IPS DF 4.7 (cell line): Measurements from ENCODE around the gene ZDHHC11.
"Not testable (repeated sequence)": the region's sequence is repeated elsewhere in the genome, so short reads cannot be mapped to it uniquely, and the experiment has no call there.

Source experiments
- DNase-seq: peaks from one replicate; pipeline ENCODE4 v3.0.0-alpha.2; 2013; ENCODE audit warnings: low spot score; ENCODE audit errors: extremely low read depth

The ZDHHC11 gene

DNA sequence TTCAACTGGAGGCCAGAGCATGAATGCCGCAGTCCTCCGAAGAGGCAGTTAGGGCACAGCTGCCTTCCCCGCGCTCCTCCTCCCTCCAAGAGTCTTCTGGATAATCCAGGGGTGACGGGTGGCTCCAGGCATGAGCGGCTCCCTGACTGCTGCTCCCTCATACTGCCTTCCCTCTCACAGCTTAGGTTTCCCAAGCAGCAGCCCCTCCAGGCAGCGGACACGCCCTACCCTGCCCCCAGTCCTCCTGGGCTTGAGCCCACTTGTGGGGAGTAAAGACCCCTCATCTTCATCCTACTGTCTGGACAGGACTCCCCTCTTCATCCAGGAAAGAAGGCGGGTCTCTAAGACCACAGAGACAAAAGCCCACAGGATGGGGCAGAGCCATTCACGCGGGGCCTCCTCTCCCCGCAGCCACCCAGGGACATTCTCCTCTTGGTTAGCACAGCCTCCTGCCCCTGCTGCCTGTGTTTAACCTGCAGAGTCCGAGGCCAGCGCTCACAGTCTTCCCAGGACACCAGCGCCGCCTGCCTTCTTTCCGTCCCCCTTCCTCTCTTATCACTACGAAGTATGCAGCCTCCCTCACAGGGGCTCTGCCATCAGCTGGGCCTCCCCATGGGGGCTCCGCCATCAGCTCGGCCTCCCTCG, 5.6 kb downstream of the ZDHHC11 start:
- DNase-seq = not testable (repeated sequence)

DNA sequence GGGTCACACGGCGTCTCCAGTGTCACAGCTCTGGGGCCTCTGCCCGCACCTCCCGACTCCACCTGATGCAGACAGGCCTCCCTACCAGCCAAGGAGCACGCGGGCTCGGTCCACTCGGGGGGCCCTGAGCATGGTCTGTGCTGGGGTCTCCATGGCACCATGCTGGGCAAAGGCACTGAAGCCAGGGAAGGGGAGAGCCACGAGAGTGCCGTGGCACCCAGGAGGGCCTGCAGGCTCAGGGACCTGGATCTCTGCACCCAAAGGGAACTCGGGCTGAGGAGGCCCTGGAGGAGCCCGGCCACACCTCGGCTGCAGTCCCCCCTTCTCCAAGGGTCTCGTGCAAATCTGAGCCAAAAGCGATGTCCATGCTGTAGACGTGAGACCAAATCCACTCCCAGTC, 6.4 kb downstream of the ZDHHC11 start:
- not testable (repeated sequence) for DNase-seq

DNA sequence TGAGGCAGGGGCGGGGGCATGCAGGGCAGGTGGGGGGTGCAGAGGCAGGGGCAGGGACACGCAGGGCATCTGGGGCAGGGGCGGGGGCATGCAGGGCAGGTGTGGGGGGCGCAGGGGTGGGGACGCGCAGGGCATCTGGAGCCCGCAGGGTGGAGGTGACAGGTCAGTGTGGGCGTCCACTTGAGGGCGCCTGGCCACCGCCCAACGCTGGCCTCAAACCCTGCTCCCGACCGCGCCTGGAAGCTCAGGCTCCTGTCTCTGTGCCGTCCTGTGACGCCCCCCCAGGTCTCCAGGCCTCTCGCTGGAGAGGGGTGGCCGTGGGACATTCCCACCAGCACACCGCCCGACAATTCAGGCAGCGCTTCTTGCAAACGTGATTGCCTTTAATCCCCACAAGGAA, 6.9 kb downstream of the ZDHHC11 start:
- DNase-seq = not testable (repeated sequence)

DNA sequence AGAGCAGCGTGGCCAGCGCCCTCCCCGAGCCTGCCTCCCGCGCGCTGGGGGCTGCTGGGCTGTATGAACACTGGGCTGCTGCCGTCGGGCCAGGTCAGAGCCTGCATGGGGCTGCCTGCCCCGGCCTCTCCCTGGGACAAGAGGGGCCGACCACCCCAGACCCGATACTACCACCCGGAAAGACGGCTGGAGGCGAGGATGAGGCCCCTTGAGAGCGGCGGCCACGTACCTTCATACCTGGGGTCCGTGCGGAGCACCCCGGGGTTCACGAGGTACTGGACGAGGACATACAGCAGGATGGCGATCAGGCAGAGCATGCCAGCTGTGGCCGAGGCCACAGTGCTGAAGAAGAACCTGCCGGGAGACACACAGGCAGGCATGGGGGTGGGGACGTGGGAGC, 7.4 kb downstream of the ZDHHC11 start:
- not testable (repeated sequence) for DNase-seq

DNA sequence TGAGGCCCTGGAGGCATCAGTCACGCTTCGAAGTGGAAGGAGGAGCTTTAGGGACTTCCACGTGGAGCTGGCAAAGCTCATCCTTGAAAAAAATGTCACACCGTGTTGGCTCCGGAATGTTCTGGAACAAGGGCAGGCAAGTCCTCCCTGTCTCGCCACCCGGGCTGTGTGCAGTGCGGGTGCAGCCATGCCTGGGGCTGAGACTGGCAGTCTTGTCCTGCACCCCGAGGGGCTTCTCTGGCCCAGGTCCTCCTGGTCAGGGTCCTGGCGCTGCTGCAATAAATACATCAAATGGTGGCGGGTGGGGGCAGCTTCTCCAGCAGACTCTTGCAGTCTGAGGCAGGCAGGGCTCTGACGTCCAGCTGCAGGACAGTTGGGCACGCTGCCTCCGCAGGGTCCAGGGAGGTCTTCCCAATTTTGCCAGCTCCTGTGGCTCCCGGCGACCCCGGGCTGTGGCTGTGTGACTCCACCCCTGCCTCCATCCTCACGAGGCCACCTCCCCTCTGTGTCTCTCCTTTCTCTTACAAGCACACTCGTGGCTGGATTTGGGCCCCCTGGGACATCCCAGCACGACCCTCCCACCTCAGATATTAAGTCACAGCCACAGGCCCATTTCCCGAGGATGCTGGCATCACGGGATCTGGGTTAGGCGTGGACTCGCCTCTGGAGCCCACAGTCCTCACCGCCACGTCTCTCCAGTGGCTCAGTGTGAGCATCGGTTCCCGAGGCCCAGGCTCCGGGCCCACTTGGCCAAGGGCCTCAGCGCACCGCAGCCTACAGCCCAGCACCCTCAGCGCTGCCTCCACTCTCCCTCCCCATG, 8.2 kb downstream of the ZDHHC11 start:
- not testable (repeated sequence) for DNase-seq

DNA sequence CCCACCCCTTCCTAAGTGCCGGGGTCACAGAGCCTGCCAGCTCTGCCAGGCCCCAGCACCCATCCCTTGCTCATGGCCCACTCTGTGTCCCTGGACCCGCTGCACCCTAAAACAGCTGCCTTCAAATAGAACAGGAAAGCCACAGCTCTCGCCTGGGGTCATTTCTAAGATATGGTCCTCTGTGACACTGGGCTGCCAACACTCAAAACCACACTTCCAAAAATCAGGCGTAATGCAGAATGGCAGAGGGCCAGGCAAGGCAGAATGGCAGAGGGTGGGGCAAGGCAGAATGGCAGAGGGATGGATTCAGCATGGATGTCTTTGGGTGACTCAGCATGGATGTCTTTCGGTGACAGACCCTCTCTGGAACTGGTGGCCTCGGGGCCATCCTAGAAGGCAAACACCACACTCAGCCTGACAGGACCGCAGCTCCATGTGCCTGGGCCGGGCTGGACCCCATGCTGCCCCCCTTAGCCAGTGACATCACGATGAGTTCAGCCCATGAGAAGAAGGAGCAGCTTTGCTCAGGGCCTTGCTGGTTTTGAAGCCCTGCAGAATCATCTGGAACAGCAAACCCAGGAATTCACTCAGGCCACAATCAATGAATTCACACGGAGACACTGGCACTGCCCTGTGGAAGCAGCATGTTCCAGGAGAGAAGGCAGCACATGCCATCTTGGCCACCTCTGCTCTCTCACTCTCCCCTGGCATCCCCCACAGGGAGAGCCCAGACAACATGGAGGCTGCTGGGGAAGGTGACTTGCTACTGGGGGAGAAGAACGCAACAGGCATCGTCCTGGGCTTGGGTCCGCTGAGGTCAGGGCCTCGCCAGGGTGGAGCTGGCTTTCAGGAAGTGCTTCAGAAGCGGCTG, 9.0 kb downstream of the ZDHHC11 start:
- not testable (repeated sequence) for DNase-seq

DNA sequence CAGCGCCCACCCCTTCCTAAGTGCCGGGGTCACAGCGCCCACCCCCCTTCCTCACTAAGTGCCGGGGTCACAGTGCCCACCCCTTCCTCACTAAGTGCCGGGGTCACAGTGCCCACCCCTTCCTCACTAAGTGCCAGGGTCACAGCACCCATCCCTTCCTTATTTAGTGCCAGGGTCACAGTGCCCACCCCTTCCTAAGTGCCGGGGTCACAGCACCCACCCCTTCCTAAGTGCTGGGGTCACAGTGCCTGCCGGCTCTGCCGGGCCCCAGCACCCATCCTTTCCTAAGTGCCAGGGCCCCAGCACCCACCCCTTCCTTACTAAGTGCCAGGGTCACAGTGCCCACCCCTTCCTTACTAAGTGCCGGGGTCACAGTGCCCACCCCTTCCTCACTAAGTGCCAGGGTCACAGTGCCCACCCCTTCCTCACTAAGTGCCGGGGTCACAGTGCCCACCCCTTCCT, 9.8 kb downstream of the ZDHHC11 start:
- DNase-seq = not testable (repeated sequence)

DNA sequence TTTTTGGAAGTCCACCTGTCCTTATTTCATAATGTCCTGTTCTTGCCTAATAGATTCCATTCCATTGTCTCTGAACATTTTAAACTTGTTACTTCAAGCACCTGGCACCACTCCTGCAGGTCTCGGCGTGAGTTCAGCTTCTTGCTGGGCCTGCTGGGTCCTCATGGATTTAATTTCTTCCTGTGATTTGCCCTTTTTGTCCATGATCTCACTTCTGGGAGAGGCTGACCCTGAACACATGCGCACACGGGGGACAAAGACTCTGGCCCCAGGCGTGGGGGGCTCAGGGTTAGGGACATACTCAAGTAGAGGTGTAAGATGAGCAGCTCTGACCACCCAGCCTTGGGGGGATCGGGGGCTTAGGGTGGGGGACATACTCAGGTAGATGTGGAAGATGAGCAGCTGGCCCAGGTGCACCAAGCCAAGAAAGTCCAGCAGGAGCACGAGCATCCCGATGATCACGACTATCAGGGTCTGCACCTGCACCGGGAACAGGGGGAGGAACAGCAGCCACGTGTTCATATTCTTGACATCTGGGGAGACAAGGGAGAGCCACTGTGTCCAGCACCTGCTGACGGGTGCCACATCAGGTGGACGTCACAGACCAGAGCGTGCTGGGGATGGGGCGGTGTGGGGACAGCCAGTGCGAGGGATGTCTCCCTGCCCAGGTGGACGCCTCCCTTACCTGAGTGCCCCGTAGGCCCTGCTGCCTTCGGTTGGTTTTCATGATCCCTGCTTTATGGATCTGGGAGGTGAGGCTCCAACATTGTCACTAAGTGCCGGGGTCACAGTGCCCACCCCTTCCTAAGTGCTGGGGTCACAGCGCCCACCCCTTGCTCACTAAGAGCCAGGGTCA, 10.4 kb downstream of the ZDHHC11 start:
- not testable (repeated sequence) for DNase-seq

DNA sequence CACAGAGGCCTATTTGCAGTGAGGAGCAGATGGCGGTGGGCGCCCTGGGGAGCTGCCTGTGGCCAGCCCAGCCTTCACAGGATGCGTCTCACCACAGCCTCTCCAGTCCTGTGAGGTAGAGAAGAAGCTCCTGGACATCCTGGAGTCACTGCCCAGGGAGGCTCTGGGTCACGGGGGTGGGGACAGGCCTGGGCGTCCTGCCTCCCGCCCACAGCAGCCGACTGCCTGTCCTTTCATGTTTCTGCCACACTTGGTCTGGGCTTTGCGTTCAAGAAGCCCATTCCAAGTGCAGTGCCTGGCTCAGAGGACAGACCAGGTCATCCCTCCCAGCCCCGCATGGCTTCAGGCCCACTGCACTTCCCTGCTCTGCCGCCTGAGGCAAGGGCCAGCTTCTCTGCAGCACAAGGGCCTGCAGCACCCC, 12.3 kb downstream of the ZDHHC11 start:
- not testable (repeated sequence) for DNase-seq

DNA sequence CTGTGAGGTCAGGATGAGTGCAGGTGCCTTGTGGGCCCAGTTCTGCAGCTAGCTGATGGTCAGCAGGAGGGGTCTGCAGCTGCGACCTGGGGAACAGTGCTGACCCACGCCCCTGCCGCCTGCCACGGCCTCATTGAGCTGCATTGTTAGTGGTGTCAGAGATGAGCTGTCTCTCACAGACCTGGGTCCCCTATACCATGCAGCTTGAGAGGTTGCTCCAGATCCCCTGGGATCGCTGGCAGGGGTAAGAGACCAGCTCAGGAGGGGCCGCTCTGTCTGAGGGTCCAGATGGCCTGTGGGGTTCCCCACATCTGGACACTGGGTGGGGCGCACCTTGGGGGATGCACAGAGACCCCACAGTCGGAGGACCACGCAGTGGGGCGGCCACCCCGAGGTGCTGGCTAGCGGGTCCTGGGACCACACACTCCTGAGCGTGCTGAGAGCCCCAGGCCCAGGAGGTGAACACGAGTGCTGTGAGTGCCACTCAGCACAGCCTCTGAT, 13.1 kb downstream of the ZDHHC11 start:
- not testable (repeated sequence) for DNase-seq

DNA sequence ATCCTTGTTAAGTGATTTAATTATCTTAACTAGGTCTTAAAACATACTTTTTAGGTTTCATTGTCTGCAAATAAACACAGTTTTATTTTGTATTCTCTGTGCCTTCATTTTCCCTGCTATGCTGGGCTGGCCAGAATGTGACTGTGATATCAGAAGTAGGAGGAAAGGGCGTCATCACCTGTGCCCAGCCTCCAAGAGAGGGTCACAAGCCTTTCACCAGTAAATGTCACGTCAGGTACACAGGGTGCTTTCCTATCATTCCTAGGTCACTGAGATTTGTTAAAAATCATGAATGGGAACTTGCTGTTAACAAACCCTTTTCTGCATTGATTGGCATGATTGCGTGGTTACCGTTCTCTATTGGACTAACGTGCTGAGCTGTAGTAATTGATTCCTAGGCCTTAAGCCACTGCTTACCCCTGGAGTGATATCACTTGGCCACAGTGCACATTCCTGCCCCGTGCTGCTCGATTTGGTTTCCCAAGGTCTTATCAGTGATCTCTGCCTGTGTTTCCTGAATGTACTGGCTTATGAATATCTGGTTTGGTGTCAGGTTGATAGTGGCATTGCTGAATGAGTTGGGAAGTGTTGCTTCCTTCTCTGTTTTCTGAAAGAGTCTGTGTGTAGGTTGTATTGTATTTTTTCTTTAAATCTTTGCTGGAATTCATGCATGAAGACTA, 14.7 kb downstream of the ZDHHC11 start:
- not testable (repeated sequence) for DNase-seq

DNA sequence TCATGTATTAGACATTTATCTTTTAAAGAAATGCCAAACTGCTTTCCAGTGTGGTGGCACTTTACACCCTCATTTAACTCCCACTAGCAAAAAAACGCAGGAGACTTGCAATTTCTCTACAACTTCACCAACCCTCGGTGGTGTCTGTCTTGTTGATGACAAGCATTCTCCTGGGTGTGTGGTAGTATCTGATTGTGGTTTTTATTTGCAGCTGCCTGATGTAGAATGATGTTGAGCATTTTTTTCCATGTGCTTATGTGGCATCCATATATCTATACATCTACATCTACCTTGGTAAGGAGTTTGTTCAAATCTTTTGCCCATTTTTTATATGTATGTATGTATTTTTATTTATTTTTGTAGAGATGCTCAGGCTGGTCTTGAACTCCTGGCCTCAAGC, 16.8 kb downstream of the ZDHHC11 start:
- DNase-seq = not testable (repeated sequence)

DNA sequence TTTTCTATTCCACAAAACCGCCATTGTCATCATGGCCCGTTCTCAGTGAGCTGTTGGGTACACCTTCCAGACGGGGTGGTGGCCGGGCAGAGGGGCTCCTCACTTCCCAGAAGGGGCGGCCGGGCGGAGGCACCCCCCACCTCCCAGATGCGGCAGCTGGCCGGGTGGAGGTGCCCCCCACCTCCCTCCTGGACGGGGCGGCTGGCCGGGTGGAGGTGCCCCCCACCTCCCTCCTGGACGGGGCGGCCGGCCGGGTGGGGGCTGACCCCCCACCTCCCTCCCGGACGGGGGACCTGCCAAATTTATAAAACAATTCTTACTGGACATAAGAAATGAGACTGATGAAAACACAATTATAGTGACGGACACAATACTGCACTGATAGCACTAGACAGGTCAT, 22.6 kb downstream of the ZDHHC11 start:
- DNase-seq = not testable (repeated sequence)

DNA sequence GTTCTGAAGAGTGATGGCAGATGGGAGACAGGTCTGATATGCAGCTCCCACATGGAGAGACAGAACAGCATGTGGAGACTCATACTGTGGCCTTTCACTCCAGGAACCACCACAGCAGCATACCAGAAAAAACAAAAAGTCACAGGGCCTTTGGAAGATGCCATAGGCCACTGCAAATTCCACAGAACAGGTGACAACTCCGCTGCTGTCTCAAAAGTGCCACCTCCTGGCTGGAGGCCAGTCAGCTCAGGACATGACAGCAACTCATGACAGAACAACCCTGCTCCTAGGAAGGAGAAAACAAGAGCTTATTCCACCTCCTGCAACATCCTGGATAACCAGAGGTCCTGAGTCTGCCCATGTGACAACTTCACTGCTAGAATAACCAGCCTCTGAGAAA, 25.2 kb downstream of the ZDHHC11 start:
- not testable (repeated sequence) for DNase-seq

DNA sequence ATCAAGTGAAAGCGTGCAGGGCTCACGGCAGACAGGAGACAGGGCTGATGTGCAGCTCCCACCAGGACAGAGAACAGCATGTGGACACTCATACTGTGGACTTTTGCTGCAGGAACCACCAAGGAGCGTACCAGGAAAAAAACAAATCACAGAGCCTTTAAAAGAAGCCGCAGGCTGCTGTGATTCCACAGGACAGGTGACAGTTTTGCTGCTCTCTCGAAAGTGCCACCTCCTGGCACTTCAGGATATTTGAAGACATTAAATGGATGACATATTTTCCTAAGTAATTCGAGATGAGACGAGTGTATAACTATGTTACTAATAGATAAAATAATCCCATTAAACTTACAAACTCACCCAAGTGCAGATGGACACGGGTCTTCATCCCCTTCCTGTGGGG, 29.3 kb downstream of the ZDHHC11 start:
- DNase-seq = no peak

DNA sequence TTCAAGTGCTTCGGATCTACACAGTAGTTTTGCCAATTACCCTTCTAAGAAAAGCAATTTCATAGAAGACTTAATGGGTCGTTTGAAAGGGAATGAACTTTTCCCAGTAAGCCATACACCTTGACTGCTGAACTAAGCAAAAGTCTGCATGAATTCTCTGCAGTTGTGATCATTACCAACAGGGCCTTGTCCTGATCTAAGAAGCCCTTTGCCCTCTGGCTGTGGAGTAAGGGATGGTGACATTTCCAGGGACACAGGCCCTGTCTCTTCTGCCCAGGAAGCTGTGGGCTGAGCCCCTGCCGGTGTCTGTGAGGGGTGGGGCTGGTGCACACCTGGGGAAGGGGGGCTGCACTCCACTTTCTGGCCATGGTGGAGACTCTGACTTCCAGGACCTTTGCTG, 30.5 kb downstream of the ZDHHC11 start:
- DNase-seq = no peak

DNA sequence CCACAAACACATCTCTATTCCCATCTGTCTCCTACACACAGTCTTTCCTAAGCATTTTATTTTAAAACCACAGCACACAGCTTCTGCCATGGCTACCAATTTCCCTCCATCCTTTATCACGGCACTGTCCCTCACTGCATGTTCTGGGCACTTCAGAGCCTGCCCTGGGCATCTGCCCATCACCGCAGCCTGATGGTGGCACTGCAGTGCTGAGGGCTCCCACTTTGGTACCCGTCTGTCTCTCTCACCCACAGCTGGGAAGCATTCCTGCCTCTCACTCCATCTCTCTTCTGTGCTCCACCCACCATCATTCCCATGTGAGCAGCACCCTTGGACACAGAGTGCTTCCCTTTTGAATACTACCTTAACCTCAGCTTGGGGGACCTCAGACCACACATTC, 31.7 kb downstream of the ZDHHC11 start:
- DNase-seq = no peak

DNA sequence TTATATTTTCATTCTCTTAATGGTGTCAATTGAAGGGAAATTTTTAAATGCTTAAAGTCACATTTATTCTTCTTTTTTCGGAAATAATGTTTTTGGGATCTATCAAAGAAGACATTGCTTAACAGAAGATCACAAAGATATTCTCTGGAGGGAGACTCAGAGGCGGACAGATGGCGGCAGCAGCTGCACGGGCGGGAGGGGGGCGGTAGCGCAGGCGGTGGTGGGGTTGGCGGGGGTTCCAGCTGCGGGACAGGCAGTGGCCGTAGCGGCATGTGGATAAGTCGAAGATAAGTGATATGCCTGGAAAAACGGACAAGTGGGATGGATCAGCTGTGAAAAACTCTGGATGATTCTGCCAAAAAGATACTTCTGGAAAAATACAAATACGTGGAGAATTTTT, 34.6 kb downstream of the ZDHHC11 start:
- DNase-seq = no peak

DNA sequence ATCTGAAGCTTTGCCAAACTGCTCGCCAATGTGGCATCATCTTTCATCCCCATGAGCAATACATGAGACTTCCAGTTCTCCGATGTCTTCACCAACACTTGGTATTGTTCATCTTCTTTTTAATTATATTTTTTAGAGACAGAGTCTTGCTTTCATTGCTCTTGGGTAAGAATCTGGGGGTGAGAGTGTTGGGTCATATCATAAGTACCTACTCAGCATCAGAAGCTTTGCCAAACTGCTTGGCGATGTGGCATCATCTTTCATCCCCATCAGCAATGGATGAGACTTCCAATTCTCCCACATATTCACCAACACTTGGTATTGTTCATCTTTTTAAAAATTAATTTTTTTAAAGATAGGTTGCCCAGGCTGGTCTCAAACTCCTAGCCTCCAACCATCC, 35.3 kb downstream of the ZDHHC11 start:
- DNase-seq = no peak

DNA sequence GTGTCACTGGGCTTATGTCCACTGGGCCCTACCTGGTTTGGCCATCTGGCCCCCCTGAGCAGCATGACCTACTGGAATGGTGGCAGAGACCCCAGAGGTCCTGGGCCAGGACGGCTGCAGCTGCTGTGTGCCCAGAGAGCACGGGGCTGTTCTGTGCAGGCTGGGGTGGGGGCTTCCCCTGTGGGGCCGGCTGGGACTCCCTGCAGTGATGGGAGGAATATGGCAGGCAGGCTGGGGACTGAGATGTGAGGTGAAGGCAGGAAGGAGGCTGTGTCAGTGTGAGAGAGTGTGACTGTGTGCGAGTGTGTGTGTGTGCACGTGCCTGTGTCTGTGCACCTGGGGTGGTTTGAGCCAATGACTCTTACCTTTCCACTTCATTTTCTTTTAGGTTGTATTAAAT, 37.2 kb downstream of the ZDHHC11 start:
- DNase-seq = not testable (repeated sequence)
